ENCODE data around the gene FER.

GRCh38 chr5:109223531-109223930 is 475.8 kb downstream of the FER start:
- TF ChIP-seq RBAK (tag by site-specific recombination; IDR thresholded peaks at IDR 0.05) (no peak), ZNF639 (tag by site-specific recombination; IDR thresholded peaks at IDR 0.05) (no peak), ZNF488 (tag by site-specific recombination; IDR thresholded peaks at IDR 0.05) (no peak), CTCF (tag by site-specific recombination; IDR thresholded peaks at IDR 0.05) (no peak), ZNF549 (tag by site-specific recombination; IDR thresholded peaks at IDR 0.05) (no peak), ZNF280D (tag by site-specific recombination; IDR thresholded peaks at IDR 0.05) (no peak), ZNF518A (tag by site-specific recombination; conservative IDR thresholded peaks at IDR 0.05; ENCODE audit: low read depth) (no peak), MZF1 (tag by site-specific recombination; IDR thresholded peaks at IDR 0.05; ENCODE audit: borderline replicate concordance) (no peak), ZNF768 (tag by site-specific recombination; IDR thresholded peaks at IDR 0.05) (no peak), ZNF175 (tag by site-specific recombination; IDR thresholded peaks at IDR 0.05) (no peak), ZNF530 (tag by site-specific recombination; IDR thresholded peaks at IDR 0.05; ENCODE audit: low read depth) (no peak), KLF1 (tag by site-specific recombination; IDR thresholded peaks at IDR 0.05) (no peak), ZBTB44 (tag by site-specific recombination; IDR thresholded peaks at IDR 0.05) (no peak), PRDM2 (tag by site-specific recombination; IDR thresholded peaks at IDR 0.05; ENCODE audit: borderline replicate concordance) (no peak)
